ENCODE data around the gene FMN1.

FMN1 gene

GRCh38 chr15:32746116-32746857 lies 448.2 kb downstream of the FMN1 start:
- DNase-seq, result no peak
- no peak overlapping the region for H3K4me3 ChIP-seq

GRCh38 chr15:32743411-32744140 lies 450.9 kb downstream of the FMN1 start:
- H3K27ac ChIP-seq, result no peak overlapping the region
- no peaks in the 10 kb centered on the region for H3K4me1 ChIP-seq
- peaks cover 0 to 11% (median 0%) of the 10 kb centered on the region in 3 donors for H3K9me3 ChIP-seq
- intact Hi-C loops (cut with DNase I; ENCODE audit: low total_unique reads), result no loop called here
- H3K4me3 ChIP-seq, result no peak overlapping the region
- no peak for DNase-seq
- no peak for TF ChIP-seq CTCF (IDR thresholded peaks at IDR 0.05)
- no peaks in the 10 kb centered on the region for H3K27me3 ChIP-seq
- no peaks in the 10 kb centered on the region for H3K36me3 ChIP-seq

More at GRCh38 chr15:32746116-32746857, 448.2 kb downstream of the FMN1 start:
- Histone ChIP-seq H3K9me3 (no peaks in the 10 kb centered on the region), H3K36me3 (no peaks in the 10 kb centered on the region), H3K4me1 (no peaks in the 10 kb centered on the region), H3K27ac (no peak overlapping the region), H3K27me3 (no peaks in the 10 kb centered on the region)
- no peak for TF ChIP-seq CTCF (IDR thresholded peaks at IDR 0.05)
- intact Hi-C loops (cut with DNase I; ENCODE audit: low total_unique reads), result no loop called here

DNA sequence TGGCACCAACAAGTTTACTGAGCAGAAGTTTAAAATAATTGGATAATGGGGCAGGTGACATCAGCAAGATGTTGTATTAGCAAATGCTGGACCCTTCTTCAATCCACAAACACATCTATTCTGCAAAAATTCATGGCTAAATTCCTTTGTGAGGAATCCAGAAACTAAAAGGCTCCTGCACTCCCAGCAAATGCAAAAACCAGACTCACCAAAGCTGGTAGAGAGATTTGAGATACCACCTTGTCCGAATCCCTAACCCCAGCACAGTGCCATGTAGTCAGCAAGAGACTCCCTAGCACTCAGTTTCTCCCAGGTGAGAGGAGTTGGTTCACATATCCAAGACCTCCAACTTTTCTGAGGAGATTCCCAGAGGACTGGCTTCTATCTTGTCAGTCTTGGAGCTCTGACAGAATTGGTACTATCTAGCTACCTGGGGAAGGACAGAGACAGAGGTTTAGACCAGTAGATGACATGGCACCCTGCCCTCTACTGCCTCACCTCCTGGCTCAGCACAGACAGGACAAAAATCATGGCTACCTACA lies 454.9 kb downstream of the FMN1 start:
- no peak overlapping the region for H3K27ac ChIP-seq
- no peaks in the 10 kb centered on the region for H3K36me3 ChIP-seq

DNA sequence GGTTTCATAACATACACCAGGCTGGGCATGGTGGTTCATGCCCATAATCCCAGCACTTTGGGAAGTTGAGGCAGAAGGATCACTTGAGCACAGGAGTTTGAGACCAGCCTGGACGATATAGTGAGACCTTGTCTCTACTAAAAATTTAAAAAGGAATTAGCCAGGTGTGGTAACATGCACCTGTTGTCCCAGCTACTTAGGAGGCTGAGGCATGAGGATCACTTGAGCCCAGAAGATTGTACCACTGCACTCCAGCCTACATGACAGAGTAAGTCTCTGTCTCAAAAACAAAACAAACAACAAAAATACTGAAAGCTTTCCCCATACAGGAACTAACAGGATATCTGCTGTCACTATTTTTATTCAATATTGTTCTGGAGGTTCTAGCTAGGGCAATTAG lies 455.8 kb downstream of the FMN1 start:
- H3K36me3 ChIP-seq, result no peaks in the 10 kb centered on the region
- no peak overlapping the region for H3K4me3 ChIP-seq
- no peak for DNase-seq
- TF ChIP-seq CTCF (IDR thresholded peaks at IDR 0.05), result no peak
- no peak overlapping the region for H3K27ac ChIP-seq
- H3K27me3 ChIP-seq, result no peaks in the 10 kb centered on the region
- H3K4me1 ChIP-seq, result no peaks in the 10 kb centered on the region
- intact Hi-C loops (cut with DNase I; ENCODE audit: low total_unique reads), result no loop called here
- peaks cover 0 to 11% (median 0%) of the 10 kb centered on the region in 3 donors for H3K9me3 ChIP-seq

More for the DNA sequence above, 454.9 kb downstream of the FMN1 start:
- Histone ChIP-seq H3K27me3 (no peaks in the 10 kb centered on the region), H3K4me1 (no peaks in the 10 kb centered on the region), H3K9me3 (peaks cover 0 to 11% (median 0%) of the 10 kb centered on the region in 3 donors), H3K4me3 (no peak overlapping the region)
- no peak for TF ChIP-seq CTCF (IDR thresholded peaks at IDR 0.05)
- intact Hi-C loops (cut with DNase I; ENCODE audit: low total_unique reads), result no loop called here
- DNase-seq, result no peak

DNA sequence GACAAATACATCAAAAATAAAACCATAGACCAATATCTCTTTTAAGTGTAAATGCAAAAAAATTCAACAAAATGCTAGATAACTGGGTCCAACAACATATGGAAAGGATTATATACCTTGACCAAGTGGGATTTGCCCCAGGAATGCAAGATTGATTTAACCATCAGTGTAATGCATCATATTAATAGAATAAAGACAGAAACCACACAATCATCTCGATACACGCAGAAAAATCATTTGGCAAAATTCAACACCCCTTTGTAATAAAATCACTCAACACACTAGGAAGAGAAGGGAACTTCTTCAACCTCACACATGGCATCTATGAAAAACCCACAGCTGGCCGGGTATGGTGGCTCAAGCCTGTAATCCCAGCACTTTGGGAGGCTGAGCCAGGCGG lies 457.2 kb downstream of the FMN1 start:
- no peak for TF ChIP-seq CTCF (IDR thresholded peaks at IDR 0.05)
- H3K4me1 ChIP-seq, result no peaks in the 10 kb centered on the region
- DNase-seq, result no peak
- no peaks in the 10 kb centered on the region for H3K36me3 ChIP-seq
- H3K27ac ChIP-seq, result no peak overlapping the region
- no peak overlapping the region for H3K4me3 ChIP-seq
- intact Hi-C loops (cut with DNase I; ENCODE audit: low total_unique reads), result no loop called here
- H3K27me3 ChIP-seq, result no peaks in the 10 kb centered on the region
- H3K9me3 ChIP-seq, result peaks cover 0 to 11% (median 0%) of the 10 kb centered on the region in 3 donors
